Endothelial cell of umbilical vein (primary cell): ENCODE measurements around the gene ADAMTS17.

ENCODE experiments used
- JUN ChIP-seq: IDR thresholded peaks from 2 replicates; pipeline ENCODE4 v1.6.1; 2011; ENCODE audit warnings: borderline replicate concordance, low read depth; ENCODE audit not compliant: insufficient read length, insufficient read depth
- POLR2A ChIP-seq: IDR thresholded peaks from 2 replicates; pipeline ENCODE4 v1.6.1; 2012; ENCODE audit warnings: low read depth, mild to moderate bottlenecking, control low read depth, low read length
- POLR2AphosphoS5 ChIP-seq: IDR thresholded peaks from 2 replicates; pipeline ENCODE4 v1.6.1; 2012; ENCODE audit warnings: low read depth, mild to moderate bottlenecking, control low read depth, low read length, moderate library complexity; ENCODE audit not compliant: insufficient read depth
- TF ChIP-seq, protein P1 (sequence below), 2 donors: IDR thresholded peaks; 1 replicate in 1 of 2; 2 replicates in 1 of 2; pipeline ENCODE4 v1.5.1; 2011; ENCODE audit warnings: low read length in 2 of 2, mild to moderate bottlenecking in 2 of 2, moderate library complexity in 2 of 2, control low read depth in 1 of 2, inconsistent platforms in 1 of 2, low read depth in 1 of 2; ENCODE audit not compliant: insufficient read depth in 1 of 2; ENCODE audit errors: extremely low read depth in 1 of 2
- TF ChIP-seq, protein P2 (sequence below): IDR thresholded peaks from 2 replicates; pipeline ENCODE4 v1.6.1; 2011; ENCODE audit not compliant: insufficient read depth, insufficient read length

DNA sequence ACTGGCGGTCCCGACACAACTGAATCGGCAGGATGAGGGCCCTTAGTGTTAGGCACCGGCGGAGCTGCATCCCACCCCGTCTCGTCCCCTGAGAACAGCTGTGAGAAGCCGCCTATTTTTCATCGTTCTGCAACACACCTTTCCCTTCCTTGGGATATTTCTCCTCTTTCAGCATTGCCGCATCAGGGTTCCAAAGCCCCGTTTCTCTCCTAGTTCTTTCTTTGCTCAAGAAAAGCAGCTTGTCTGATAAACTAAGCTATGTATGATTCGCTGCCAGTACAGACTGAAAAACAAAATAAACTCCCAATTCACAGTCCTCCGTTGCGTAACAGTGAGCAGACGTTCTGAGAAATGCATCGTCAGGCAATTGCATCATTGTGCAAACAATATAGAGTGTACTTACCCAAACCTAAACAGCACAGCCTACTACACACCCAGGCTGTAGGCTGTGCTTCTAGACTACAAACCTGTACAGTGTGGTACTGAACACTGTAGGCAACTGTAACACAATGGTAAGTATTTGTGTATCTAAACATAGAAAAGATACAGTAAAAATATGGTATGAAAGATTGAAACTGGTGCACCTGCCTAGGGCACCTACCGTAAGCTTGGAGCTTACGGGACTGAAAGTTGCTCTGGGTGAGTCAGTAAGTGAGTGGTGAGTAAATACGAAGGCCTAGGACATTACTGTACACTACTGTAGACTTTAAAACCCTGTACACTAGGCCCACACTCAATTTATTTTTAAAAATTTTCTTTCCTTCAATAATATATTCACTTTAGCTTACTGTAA, 8.9 kb upstream of the ADAMTS17 start:
- TF ChIP-seq, protein P1, sequence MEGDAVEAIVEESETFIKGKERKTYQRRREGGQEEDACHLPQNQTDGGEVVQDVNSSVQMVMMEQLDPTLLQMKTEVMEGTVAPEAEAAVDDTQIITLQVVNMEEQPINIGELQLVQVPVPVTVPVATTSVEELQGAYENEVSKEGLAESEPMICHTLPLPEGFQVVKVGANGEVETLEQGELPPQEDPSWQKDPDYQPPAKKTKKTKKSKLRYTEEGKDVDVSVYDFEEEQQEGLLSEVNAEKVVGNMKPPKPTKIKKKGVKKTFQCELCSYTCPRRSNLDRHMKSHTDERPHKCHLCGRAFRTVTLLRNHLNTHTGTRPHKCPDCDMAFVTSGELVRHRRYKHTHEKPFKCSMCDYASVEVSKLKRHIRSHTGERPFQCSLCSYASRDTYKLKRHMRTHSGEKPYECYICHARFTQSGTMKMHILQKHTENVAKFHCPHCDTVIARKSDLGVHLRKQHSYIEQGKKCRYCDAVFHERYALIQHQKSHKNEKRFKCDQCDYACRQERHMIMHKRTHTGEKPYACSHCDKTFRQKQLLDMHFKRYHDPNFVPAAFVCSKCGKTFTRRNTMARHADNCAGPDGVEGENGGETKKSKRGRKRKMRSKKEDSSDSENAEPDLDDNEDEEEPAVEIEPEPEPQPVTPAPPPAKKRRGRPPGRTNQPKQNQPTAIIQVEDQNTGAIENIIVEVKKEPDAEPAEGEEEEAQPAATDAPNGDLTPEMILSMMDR (IDR thresholded peaks at IDR 0.05; ENCODE audit: extremely low read depth in 1 of 2, insufficient read depth in 1 of 2, low read depth in 1 of 2, low read length in 2 of 2), result no peak
- TF ChIP-seq, protein P2, sequence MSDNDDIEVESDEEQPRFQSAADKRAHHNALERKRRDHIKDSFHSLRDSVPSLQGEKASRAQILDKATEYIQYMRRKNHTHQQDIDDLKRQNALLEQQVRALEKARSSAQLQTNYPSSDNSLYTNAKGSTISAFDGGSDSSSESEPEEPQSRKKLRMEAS, result no peak
- no peak for TF ChIP-seq JUN
- no peak for TF ChIP-seq POLR2A
- TF ChIP-seq POLR2AphosphoS5, result no peak
